Mammary epithelial cell (primary cell): ENCODE measurements around the gene SCAMP1.

ENCODE experiments used
- CTCF ChIP-seq, 2 donors: IDR thresholded peaks in 1 of 2; conservative IDR thresholded peaks in 1 of 2; 2 replicates each; pipeline ENCODE4 v1.5.1; 2011 to 2012; ENCODE audit warnings: inconsistent platforms in 2 of 2, low read length in 2 of 2, mild to moderate bottlenecking in 2 of 2, control low read depth in 1 of 2, low read depth in 1 of 2; ENCODE audit not compliant: insufficient read depth in 1 of 2; ENCODE audit errors: extremely low read depth in 1 of 2
- EZH2 ChIP-seq: IDR thresholded peaks from 2 replicates; pipeline ENCODE4 v1.6.1; 2012; ENCODE audit warnings: low read length, inconsistent platforms, borderline replicate concordance

DNA sequence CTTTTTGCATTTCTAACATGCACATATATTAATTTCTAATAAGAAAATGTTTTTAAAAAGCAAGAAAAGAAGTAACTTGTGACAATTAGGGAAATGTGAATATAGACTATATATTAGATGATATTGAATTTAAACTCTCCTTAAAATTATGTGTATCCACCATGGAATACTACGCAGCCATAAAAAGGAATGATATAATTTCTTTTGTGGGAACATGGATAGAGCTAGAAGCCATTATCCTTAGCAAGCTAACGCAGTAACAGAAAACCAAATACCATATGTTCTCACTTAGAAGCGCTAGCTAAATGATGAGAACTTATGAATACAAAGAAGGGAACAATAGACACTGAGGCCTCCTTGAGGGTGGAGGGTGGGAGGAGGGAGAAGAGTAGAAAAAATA, 42.1 kb upstream of the SCAMP1 start:
- TF ChIP-seq EZH2 = no peak
- no peak for TF ChIP-seq CTCF (conservative IDR thresholded peaks at IDR 0.05 in 1 of 2, IDR thresholded peaks at IDR 0.05 in 1 of 2; ENCODE audit: extremely low read depth in 1 of 2, insufficient read depth in 1 of 2, low read depth in 1 of 2, low read length in 2 of 2)
